ENCODE data around the gene INPP5A. TPM values are rescaled to one million over a fixed set of nuclear protein-coding genes. Genes with fewer than 3 reads are reported as not detected.

Gene INPP5A
- total RNA-seq, 1 experiment from 2014 or later: 12.3 TPM

GRCh38 chr10:132763545-132763944, 226.0 kb downstream of the INPP5A start (continued):
- TF ChIP-seq ZBTB33 (IDR thresholded peaks at IDR 0.05; ENCODE audit: extremely low read depth, insufficient replicate concordance, low read length): no peak

GRCh38 chr10:132764108-132764507, 226.5 kb downstream of the INPP5A start:
- Histone ChIP-seq H3K36me3 (ENCODE audit: control insufficient read depth in 1 of 2, insufficient read depth in 2 of 2, low read length in 2 of 2) (no peaks in the 10 kb centered on the region), H3K4me2 (ENCODE audit: low read length) (no peak overlapping the region), H3K9ac (ENCODE audit: low read length) (no peak overlapping the region), H3K9me2 (ENCODE audit: insufficient read depth) (no peaks in the 10 kb centered on the region), H3K9me3 (ENCODE audit: control insufficient read depth in 1 of 2, insufficient read depth in 1 of 2, low read depth in 1 of 2, low read length in 2 of 2) (no peaks in the 10 kb centered on the region), H3K27ac (ENCODE audit: low read depth, low read length) (no peak overlapping the region), H2AFZ (ENCODE audit: low read depth, low read length, poor library complexity, severe bottlenecking) (no peak overlapping the region), H4K20me1 (ENCODE audit: insufficient read depth) (no peaks in the 10 kb centered on the region), H3K27me3 (ENCODE audit: insufficient read depth, low read length) (no peaks in the 10 kb centered on the region), H3K4me3 (replicated peaks in 1 of 2; ENCODE audit: low read depth in 1 of 2, low read length in 2 of 2) (no peak overlapping the region), H3K4me1 (ENCODE audit: control insufficient read depth in 1 of 2, insufficient read depth in 2 of 2, low read length in 2 of 2) (no peaks in the 10 kb centered on the region), H3K79me2 (ENCODE audit: insufficient read depth, low read length) (no peaks in the 10 kb centered on the region)
- no peak for ATAC-seq
- ChIA-PET POLR2A (no interaction called here), RAD21 (ENCODE audit: low non-redundant PET in 1 of 2, low total read pairs in 2 of 2, uncharacterized antibody in 2 of 2, unreplicated experiment in 2 of 2) (no interaction called here), CTCF (no interaction called here)
- intact Hi-C loops (cut with micrococcal nuclease): no loop called here
- no peak for DNase-seq (ENCODE audit: low read depth, low spot score)
- BruUV-seq (replicated peaks): no TSS peak
- no peak for TF ChIP-seq JUND (IDR thresholded peaks at IDR 0.05)
- TF ChIP-seq SIN3A (IDR thresholded peaks at IDR 0.05; ENCODE audit: low read depth): no peak
- no peak for TF ChIP-seq EZH2 (IDR thresholded peaks at IDR 0.05)
- no peak for TF ChIP-seq ZBTB33 (IDR thresholded peaks at IDR 0.05; ENCODE audit: extremely low read depth, insufficient replicate concordance, low read length)
- no peak for TF ChIP-seq EZH2phosphoT487 (IDR thresholded peaks at IDR 0.05; ENCODE audit: borderline replicate concordance)
- no peak for TF ChIP-seq ELF1 (IDR thresholded peaks at IDR 0.05; ENCODE audit: borderline replicate concordance, low read depth)
